HepG2 (cell line): ENCODE results near the gene FAM118A. TPM values are rescaled to one million over a fixed set of nuclear protein-coding genes. Genes with fewer than 3 reads are reported as not detected.
"Not testable (repeated sequence)": the region's sequence is repeated elsewhere in the genome, so short reads cannot be mapped to it uniquely, and the experiment has no call there.

Source experiments
- ATAC-seq: fragments of 200-7000 bp; cut with Tn5 transposase; 3 replicates; pipeline ENCODE4 v1.9.1; 2020; ENCODE audit warnings: mild to moderate bottlenecking, moderate library complexity
- BruUV-seq: library from RNA; stranded (reverse); fragments of 400-500 nt; replicated peaks from 2 replicates; lab custom pipeline; 2021; lab: Mats Ljungman, UMichigan
- CTCF ChIA-PET: fragments of 300-600 bp; formaldehyde crosslinking; extraction: SDS; loops from one replicate; lab custom pipeline; 2021; ENCODE audit warnings: low total read pairs, inconsistent platforms, low intra/inter-chr PET ratio; lab: Yijun Ruan, JAX
- POLR2A ChIA-PET: fragments of 350-600 bp; sonication (Branson Sonifier 250); formaldehyde crosslinking; loops from one replicate; lab custom pipeline; 2020; ENCODE audit warnings: antibody characterized with exemption, inconsistent platforms; lab: Yijun Ruan, JAX
- DNase-seq: peaks from one replicate; pipeline ENCODE4 v3.0.0-alpha.2; 2015; ENCODE audit warnings: low spot score
- FAIRE-seq: peaks from 3 replicates; lab custom pipeline; 2011; peaks lifted over from hg19 to GRCh38; lab: Jason Lieb, UNC
- H2AFZ ChIP-seq: one replicate; pipeline ENCODE4 v1.6.1; 2011; ENCODE audit warnings: low read length, inconsistent platforms
- H3K27ac ChIP-seq: fragments of 300-600 bp; 3 replicates; pipeline ENCODE4 v1.8.0; 2011; ENCODE audit warnings: mixed run types, mild to moderate bottlenecking, mixed read lengths, low read length, inconsistent platforms; ENCODE audit not compliant: insufficient read depth; ENCODE audit errors: extremely low read length
- H3K27me3 ChIP-seq, 2 experiments: fragments of 200-600 bp in 1 of 2; 2 replicates in 1 of 2; 3 replicates in 1 of 2; pipeline versions ENCODE4 v1.6.0 to v1.8.0; 2011; ENCODE audit warnings: low read length in 2 of 2, mild to moderate bottlenecking in 2 of 2, moderate library complexity in 2 of 2, inconsistent platforms in 1 of 2; ENCODE audit not compliant: insufficient read depth in 2 of 2, control insufficient read depth in 1 of 2
- H3K36me3 ChIP-seq, 2 experiments: fragments of 200-600 bp in 1 of 2; replicated peaks in 1 of 2; 2 replicates in 1 of 2; 3 replicates in 1 of 2; pipeline versions ENCODE4 v1.5.1 to v1.8.0; 2011; ENCODE audit warnings: low read length in 2 of 2, inconsistent platforms in 1 of 2; ENCODE audit not compliant: insufficient read depth in 2 of 2, control insufficient read depth in 1 of 2
- H3K4me1 ChIP-seq: 2 replicates; pipeline ENCODE4 v1.5.1; 2012; ENCODE audit warnings: low read length, inconsistent platforms; ENCODE audit not compliant: insufficient read depth
- H3K4me2 ChIP-seq: 2 replicates; pipeline ENCODE4 v1.6.0; 2011; ENCODE audit warnings: low read depth, low read length, inconsistent platforms
- H3K4me3 ChIP-seq, 3 experiments: fragments of 200-600 bp in 1 of 3; sonication (generic), shearing (Covaris generic) in 1 of 3; replicated peaks in 1 of 3; 2 replicates each; pipeline ENCODE4 v1.5.1; 2011 to 2016; ENCODE audit warnings: low read length in 3 of 3, inconsistent platforms in 2 of 3, low read depth in 2 of 3, mild to moderate bottlenecking in 2 of 3, control low read depth in 1 of 3, mixed read lengths in 1 of 3; ENCODE audit not compliant: insufficient read depth in 1 of 3
- H3K79me2 ChIP-seq: one replicate; pipeline ENCODE4 v1.6.1; 2011; ENCODE audit warnings: low read length, inconsistent platforms; ENCODE audit not compliant: insufficient read depth
- H3K9ac ChIP-seq: 2 replicates; pipeline ENCODE4 v1.6.0; 2011; ENCODE audit warnings: mild to moderate bottlenecking, low read depth, low read length, inconsistent platforms; ENCODE audit not compliant: insufficient read depth
- H3K9me3 ChIP-seq: 2 replicates; pipeline ENCODE4 v1.5.1; 2012; ENCODE audit warnings: mild to moderate bottlenecking, low read length
- H4K20me1 ChIP-seq: 2 replicates; pipeline ENCODE4 v1.6.0; 2011; ENCODE audit warnings: inconsistent platforms, mild to moderate bottlenecking, low read length, moderate library complexity; ENCODE audit not compliant: insufficient read depth
- SCMH1 ChIP-seq: sonication (generic); formaldehyde crosslinking; IDR thresholded peaks from 2 replicates; pipeline ENCODE4 v1.9.0; 2021; ENCODE audit warnings: missing genetic modification reagents, mild to moderate bottlenecking, borderline replicate concordance
- ZKSCAN8 ChIP-seq: IDR thresholded peaks from 2 replicates; pipeline ENCODE4 v1.6.1; 2016; ENCODE audit warnings: borderline replicate concordance, missing genetic modification reagents, missing compliant biosample characterization
- WGBS: methylation state at CpG from one replicate; pipeline ENCODE4 v1.1.6; 2017; ENCODE audit warnings: low lambda C conversion rate; 5-methylcytosine and 5-hydroxymethylcytosine counted together
- in situ Hi-C: cut with HindIII; loops from 2 replicates; pipeline ENCODE4 v1.10.0; 2017; ENCODE audit warnings: low pct_unique_long_range_greater_than_20kb; ENCODE audit not compliant: extremely low pct_ligation_motif_present
- intact Hi-C: fragments of 100-400 bp; cut with micrococcal nuclease; formaldehyde crosslinking; loops from one replicate; pipeline ENCODE4 v1.10.0; 2022; ENCODE audit not compliant: unreplicated experiment
- polyA plus RNA-seq, 8 experiments: library from polyadenylated mRNA; depleted of rRNA in 3 of 8; stranded (reverse) in 7 of 8; unstranded in 1 of 8; fragments of >200 nt; fragmentation: Illumina TruSeq in 4 of 8; extraction: Trizol in 4 of 8; gene quantifications; 2 replicates each; pipeline versions ENCODE4 v1.2.1 to v1.2.3, GENCODE V29; 2011 to 2016; ENCODE audit warnings: low read depth in 4 of 8, missing spikeins in 1 of 8, mixed read lengths in 1 of 8; ENCODE audit not compliant: insufficient read depth in 1 of 8
- total RNA-seq, 5 experiments: library from RNA; depleted of rRNA; stranded (reverse); fragments of >200 nt; fragmentation: Illumina TruSeq; extraction: Trizol; gene quantifications; 2 replicates each; pipeline ENCODE4 v1.2.3, GENCODE V29; 2016; ENCODE audit warnings: low read depth in 1 of 5

Gene FAM118A
- total and polyA plus RNA-seq, 2 of the 13 experiments (the other 11 are each of a cell fraction or from before 2014, with no cell fraction given): 36.7 to 48.2 TPM

DNA sequence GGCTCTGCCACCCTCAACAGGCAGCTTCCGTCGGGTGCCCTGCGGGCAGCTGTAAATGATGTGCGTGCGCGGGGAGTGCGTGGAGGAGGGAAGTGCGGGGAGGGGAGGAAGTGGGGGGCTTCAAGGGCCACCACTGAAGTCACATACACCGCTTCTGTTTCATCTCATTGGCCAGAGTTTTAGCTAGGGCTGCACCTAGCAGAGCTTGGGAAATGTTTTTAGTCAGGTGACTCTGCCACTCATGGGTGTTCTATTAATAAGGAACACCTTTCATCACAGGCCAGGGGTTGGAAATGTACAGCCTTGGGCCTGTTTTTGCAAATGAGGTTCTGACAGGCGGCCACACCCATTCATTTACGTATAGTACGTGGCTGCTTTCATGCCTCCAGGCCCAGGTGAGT is 14.6 kb downstream of the FAM118A start:
- 0 out of 2 replicates have a peak, but pooled peaks cover 5% of the 10 kb centered on the region for H4K20me1 ChIP-seq
- no peak for TF ChIP-seq SCMH1 (CRISPR knock-in tag)
- no peak for TF ChIP-seq ZKSCAN8
- H3K9ac ChIP-seq: no peak overlapping the region
- intact Hi-C loops (no loop called here), in situ Hi-C loops (no loop called here)
- ATAC-seq: no peak
- ChIA-PET CTCF (no interaction called here), POLR2A (no interaction called here)
- no peak overlapping the region for H3K4me3 ChIP-seq
- H3K79me2 ChIP-seq: peaks cover 41% of the 10 kb centered on the region
- DNase-seq: no peak
- 99% methylated on average over 8 of the region's 12 CpGs for WGBS
- peaks cover 31 to 61% of the 10 kb centered on the region in 2 experiments for H3K36me3 ChIP-seq
- H2AFZ ChIP-seq: no peak overlapping the region
- BruUV-seq: no TSS peak
- no peaks in the 10 kb centered on the region for H3K9me3 ChIP-seq
- H3K27me3 ChIP-seq: no peaks in the 10 kb centered on the region
- no peak overlapping the region for H3K27ac ChIP-seq
- H3K4me1 ChIP-seq: peaks cover 22% of the 10 kb centered on the region
- FAIRE-seq: no peak
- no peak overlapping the region for H3K4me2 ChIP-seq

- peaks cover 34 to 72% of the 10 kb centered on the region in 2 experiments for H3K36me3 ChIP-seq
- in situ Hi-C loops, H3K9ac ChIP-seq, ATAC-seq, CTCF ChIA-PET, BruUV-seq, H3K4me2 ChIP-seq, DNase-seq, H3K4me3 ChIP-seq, H3K79me2 ChIP-seq, H3K27me3 ChIP-seq, H2AFZ ChIP-seq, H4K20me1 ChIP-seq, H3K9me3 ChIP-seq, intact Hi-C loops, H3K27ac ChIP-seq, H3K4me1 ChIP-seq: not testable (repeated sequence)
- 84% methylated on average over 8 of the region's 8 CpGs for WGBS
- POLR2A ChIA-PET: interaction anchor here (0.9 kb wide), 1 partner anchor 55 kb away, joined by 3 read pairs; no protein-coding TSS in a partner anchor
- FAIRE-seq: peak; percentile 68
Observed at GRCh38 chr22:45328261-45328660, 18.5 kb downstream of the FAM118A start.
